ENCODE data around the gene IMPDH2.

Gene IMPDH2

DNA sequence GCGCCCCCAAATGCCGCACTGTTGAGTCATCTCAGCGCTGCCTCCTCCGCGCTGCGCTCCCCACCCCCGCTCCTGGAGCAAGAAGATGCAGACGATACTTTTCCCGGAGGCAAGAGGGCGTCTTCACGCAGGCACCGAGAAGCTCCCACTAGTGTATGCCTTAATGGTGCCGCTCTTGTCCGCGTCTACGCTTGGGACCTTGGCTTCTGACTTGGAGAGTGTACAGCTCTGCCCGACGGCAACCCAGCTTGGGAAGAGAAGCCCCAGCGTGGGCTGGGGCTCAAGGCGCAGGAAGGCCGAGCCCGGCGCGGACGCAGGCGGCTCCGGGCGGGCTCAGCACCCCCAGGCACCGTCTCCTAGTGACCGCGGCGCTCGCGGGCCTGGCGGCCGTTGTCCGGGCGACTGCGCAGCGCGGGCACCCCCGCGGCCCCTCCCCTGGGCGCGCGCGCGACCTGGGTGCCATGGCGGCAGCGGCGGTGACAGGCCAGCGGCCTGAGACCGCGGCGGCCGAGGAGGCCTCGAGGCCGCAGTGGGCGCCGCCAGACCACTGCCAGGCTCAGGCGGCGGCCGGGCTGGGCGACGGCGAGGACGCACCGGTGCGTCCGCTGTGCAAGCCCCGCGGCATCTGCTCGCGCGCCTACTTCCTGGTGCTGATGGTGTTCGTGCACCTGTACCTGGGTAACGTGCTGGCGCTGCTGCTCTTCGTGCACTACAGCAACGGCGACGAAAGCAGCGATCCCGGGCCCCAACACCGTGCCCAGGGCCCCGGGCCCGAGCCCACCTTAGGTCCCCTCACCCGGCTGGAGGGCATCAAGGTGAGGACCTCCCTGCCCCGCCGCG, 39.2 kb downstream of the IMPDH2 start, which contains the start of gene P4HTM:
Gene P4HTM (plus strand): TSS at position 446 of the 840 bp plus-strand sequence. CDS start 16 bp downstream, at position 462.
- no peak for DNase-seq (ENCODE audit: low read depth)
- TF ChIP-seq, protein P1, sequence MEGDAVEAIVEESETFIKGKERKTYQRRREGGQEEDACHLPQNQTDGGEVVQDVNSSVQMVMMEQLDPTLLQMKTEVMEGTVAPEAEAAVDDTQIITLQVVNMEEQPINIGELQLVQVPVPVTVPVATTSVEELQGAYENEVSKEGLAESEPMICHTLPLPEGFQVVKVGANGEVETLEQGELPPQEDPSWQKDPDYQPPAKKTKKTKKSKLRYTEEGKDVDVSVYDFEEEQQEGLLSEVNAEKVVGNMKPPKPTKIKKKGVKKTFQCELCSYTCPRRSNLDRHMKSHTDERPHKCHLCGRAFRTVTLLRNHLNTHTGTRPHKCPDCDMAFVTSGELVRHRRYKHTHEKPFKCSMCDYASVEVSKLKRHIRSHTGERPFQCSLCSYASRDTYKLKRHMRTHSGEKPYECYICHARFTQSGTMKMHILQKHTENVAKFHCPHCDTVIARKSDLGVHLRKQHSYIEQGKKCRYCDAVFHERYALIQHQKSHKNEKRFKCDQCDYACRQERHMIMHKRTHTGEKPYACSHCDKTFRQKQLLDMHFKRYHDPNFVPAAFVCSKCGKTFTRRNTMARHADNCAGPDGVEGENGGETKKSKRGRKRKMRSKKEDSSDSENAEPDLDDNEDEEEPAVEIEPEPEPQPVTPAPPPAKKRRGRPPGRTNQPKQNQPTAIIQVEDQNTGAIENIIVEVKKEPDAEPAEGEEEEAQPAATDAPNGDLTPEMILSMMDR (IDR thresholded peaks at IDR 0.05; ENCODE audit: control insufficient read depth, extremely low read depth, insufficient read depth) = peak; percentile 50
- peak within 1 kb of the TSS; percentile 68 for H3K4me3 ChIP-seq (ENCODE audit: low read depth, low read length)

DNA sequence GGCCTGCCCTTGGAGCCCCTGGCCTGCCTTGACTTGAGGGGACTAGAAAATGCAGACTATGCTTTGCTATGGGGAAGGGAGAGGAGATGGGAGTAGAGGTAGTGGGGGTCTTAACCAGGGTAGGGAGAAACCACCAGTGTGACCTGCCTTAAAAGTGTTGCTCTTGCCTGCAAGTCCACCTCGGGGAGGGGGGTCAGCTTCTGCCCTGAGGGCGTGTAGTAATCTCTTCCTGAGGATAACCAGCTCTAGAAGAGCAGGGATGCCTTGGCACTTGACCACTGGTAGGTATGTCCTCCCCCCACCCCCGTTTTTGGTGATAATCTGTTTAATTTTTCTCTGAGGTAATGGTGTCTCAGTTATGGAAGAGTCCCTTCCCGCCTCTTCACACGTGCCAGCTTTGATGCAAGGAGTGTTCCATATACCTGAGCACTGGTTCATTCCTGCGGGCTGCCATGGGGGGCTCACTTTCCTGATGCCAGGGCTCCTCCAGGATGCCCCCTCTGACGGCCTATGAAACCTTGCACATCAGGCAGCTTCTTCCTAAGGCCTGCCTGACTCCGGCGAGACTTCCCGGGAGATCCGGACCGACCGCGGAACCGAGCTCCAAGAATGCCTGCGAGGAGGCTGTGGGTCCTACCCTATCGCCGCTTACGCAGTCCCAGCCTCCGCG, 39.9 kb downstream of the IMPDH2 start:
- TF ChIP-seq, protein P1 (IDR thresholded peaks at IDR 0.05; ENCODE audit: control insufficient read depth, extremely low read depth, insufficient read depth) = no peak
- peak overlapping the region; percentile 68 for H3K4me3 ChIP-seq (ENCODE audit: low read depth, low read length)
- no peak for DNase-seq (ENCODE audit: low read depth)

GRCh38 chr3:48985831-48986376, 43.3 kb downstream of the IMPDH2 start:
- DNase-seq (ENCODE audit: low read depth) = no peak
- H3K4me3 ChIP-seq (ENCODE audit: low read depth, low read length) = no peak overlapping the region
- TF ChIP-seq, protein P1 (IDR thresholded peaks at IDR 0.05; ENCODE audit: control insufficient read depth, extremely low read depth, insufficient read depth) = no peak

- TF ChIP-seq, protein P1 (IDR thresholded peaks at IDR 0.05; ENCODE audit: control insufficient read depth, extremely low read depth, insufficient read depth) = no peak
- no peak overlapping the region for H3K4me3 ChIP-seq (ENCODE audit: low read depth, low read length)
- DNase-seq (ENCODE audit: low read depth) = no peak
Observed at GRCh38 chr3:48984663-48985062, 44.5 kb downstream of the IMPDH2 start.

- DNase-seq (ENCODE audit: low read depth) = no peak
- TF ChIP-seq, protein P1 (IDR thresholded peaks at IDR 0.05; ENCODE audit: control insufficient read depth, extremely low read depth, insufficient read depth) = no peak
- H3K4me3 ChIP-seq (ENCODE audit: low read depth, low read length) = no peak overlapping the region
Observed at GRCh38 chr3:48983096-48983495, 46.1 kb downstream of the IMPDH2 start.

- no peak overlapping the region for H3K4me3 ChIP-seq (ENCODE audit: low read depth, low read length)
- no peak for DNase-seq (ENCODE audit: low read depth)
- TF ChIP-seq, protein P1 (IDR thresholded peaks at IDR 0.05; ENCODE audit: control insufficient read depth, extremely low read depth, insufficient read depth) = no peak
Observed at GRCh38 chr3:48982686-48983085, 46.5 kb downstream of the IMPDH2 start.

All from LNCaP clone FGC (cell line).